Mammary epithelial cell (primary cell): ENCODE measurements around the gene PRKN.

Experiments
- CTCF ChIP-seq, 2 donors: IDR thresholded peaks in 1 of 2; conservative IDR thresholded peaks in 1 of 2; 2 replicates each; pipeline ENCODE4 v1.5.1; 2011 to 2012; ENCODE audit warnings: inconsistent platforms in 2 of 2, low read length in 2 of 2, mild to moderate bottlenecking in 2 of 2, control low read depth in 1 of 2, low read depth in 1 of 2; ENCODE audit not compliant: insufficient read depth in 1 of 2; ENCODE audit errors: extremely low read depth in 1 of 2
- EZH2 ChIP-seq: IDR thresholded peaks from 2 replicates; pipeline ENCODE4 v1.6.1; 2012; ENCODE audit warnings: low read length, inconsistent platforms, borderline replicate concordance

- TF ChIP-seq CTCF (conservative IDR thresholded peaks at IDR 0.05 in 1 of 2, IDR thresholded peaks at IDR 0.05 in 1 of 2; ENCODE audit: extremely low read depth in 1 of 2, insufficient read depth in 1 of 2, low read depth in 1 of 2, low read length in 2 of 2): no peak
- no peak for TF ChIP-seq EZH2
Observed at GRCh38 chr6:162271922-162272321, 455.6 kb downstream of the PRKN start.
